ENCODE data around the gene KCTD14.
"Not testable (repeated sequence)": the region's sequence is repeated elsewhere in the genome, so short reads cannot be mapped to it uniquely, and the experiment has no call there.

Gene KCTD14

GRCh38 chr11:78045851-78046485 lies 22.9 kb upstream of the KCTD14 start:
- DNase-seq = peak; percentile 59 to 71 (median 62)

- DNase-seq = no peak
Observed at GRCh38 chr11:78044706-78045105, 21.6 kb upstream of the KCTD14 start.

GRCh38 chr11:78041843-78042440 lies 18.9 kb upstream of the KCTD14 start:
- DNase-seq = no peak

- DNase-seq = not testable (repeated sequence)
Observed at GRCh38 chr11:78041380-78041719, 18.3 kb upstream of the KCTD14 start.

- no peak for DNase-seq
Observed at GRCh38 chr11:78040691-78041379, 17.8 kb upstream of the KCTD14 start.

GRCh38 chr11:78039919-78040671 lies 17.0 kb upstream of the KCTD14 start:
- DNase-seq = no peak

GRCh38 chr11:78039391-78039918 lies 16.4 kb upstream of the KCTD14 start:
- DNase-seq = no peak

GRCh38 chr11:78038697-78039313 lies 15.7 kb upstream of the KCTD14 start:
- no peak for DNase-seq

GRCh38 chr11:78037825-78038620 lies 14.9 kb upstream of the KCTD14 start:
- DNase-seq = no peak

- DNase-seq = no peak
Observed at GRCh38 chr11:78037056-78037455, 14.0 kb upstream of the KCTD14 start.

GRCh38 chr11:78036313-78036712 lies 13.2 kb upstream of the KCTD14 start:
- no peak for DNase-seq

- DNase-seq = no peak
Observed at GRCh38 chr11:78034623-78035022, 11.5 kb upstream of the KCTD14 start.

GRCh38 chr11:78033040-78033439 lies 10.0 kb upstream of the KCTD14 start:
- no peak for DNase-seq

GRCh38 chr11:78032090-78032489 lies 9.0 kb upstream of the KCTD14 start:
- DNase-seq = no peak

- no peak for DNase-seq
Observed at GRCh38 chr11:78031629-78032028, 8.6 kb upstream of the KCTD14 start.

- no peak for DNase-seq
Observed at GRCh38 chr11:78030429-78031325, 7.6 kb upstream of the KCTD14 start.

GRCh38 chr11:78028423-78028822 lies 5.3 kb upstream of the KCTD14 start:
- DNase-seq = not testable (repeated sequence)

GRCh38 chr11:78027759-78028158 lies 4.7 kb upstream of the KCTD14 start:
- DNase-seq = no peak

- DNase-seq = no peak
Observed at GRCh38 chr11:78025378-78025777, 2.3 kb upstream of the KCTD14 start.

- DNase-seq = no peak
Observed at GRCh38 chr11:78023426-78023825, 350 bp upstream of the KCTD14 start.

- DNase-seq = no peak
Observed at GRCh38 chr11:78021611-78022010, 1.5 kb downstream of the KCTD14 start.

Measured in activated CD4-positive, CD25-positive, alpha-beta regulatory T cell (primary cell).